HepG2 (cell line): Measurements from ENCODE around the gene BABAM1. TPM values are rescaled to one million over a fixed set of nuclear protein-coding genes. Genes with fewer than 3 reads are reported as not detected.

Source experiments
- AKNA ChIP-seq: sonication (generic); formaldehyde crosslinking; IDR thresholded peaks from 2 replicates; pipeline ENCODE4 v1.4.0; 2020; ENCODE audit warnings: missing genetic modification reagents, borderline replicate concordance
- ARNTL ChIP-seq: sonication (generic); formaldehyde crosslinking; IDR thresholded peaks from 2 replicates; pipeline ENCODE4 v1.4.0; 2020; ENCODE audit warnings: mild to moderate bottlenecking, missing genetic modification reagents
- HNRNPK ChIP-seq: fragments of 200-400 bp; formaldehyde crosslinking; IDR thresholded peaks from 2 replicates; pipeline ENCODE4 v1.6.1; 2018; ENCODE audit warnings: low read length, low read depth, moderate library complexity, mild to moderate bottlenecking; ENCODE audit not compliant: poor library complexity, severe bottlenecking
- MAFG ChIP-seq: sonication (generic); formaldehyde crosslinking; IDR thresholded peaks from 2 replicates; pipeline ENCODE4 v1.5.1; 2020; ENCODE audit warnings: mild to moderate bottlenecking, missing genetic modification reagents
- MAFK ChIP-seq, 2 experiments: IDR thresholded peaks in 1 of 2; conservative IDR thresholded peaks in 1 of 2; 2 replicates each; pipeline ENCODE4 v1.6.1; 2011; ENCODE audit warnings: improper control_type of control experiment in 2 of 2, low read length in 2 of 2
- MXD3 ChIP-seq: IDR thresholded peaks from 2 replicates; pipeline ENCODE4 v1.6.1; 2016; ENCODE audit warnings: mild to moderate bottlenecking, missing biosample characterization, missing genetic modification reagents
- RERE ChIP-seq: IDR thresholded peaks from 2 replicates; pipeline ENCODE4 v1.6.1; 2016; ENCODE audit warnings: low read depth, missing genetic modification reagents, missing compliant biosample characterization
- SALL1 ChIP-seq: sonication (generic); formaldehyde crosslinking; IDR thresholded peaks from 2 replicates; pipeline ENCODE4 v1.8.0; 2022; ENCODE audit warnings: mild to moderate bottlenecking, missing genetic modification reagents
- TRIM22 ChIP-seq: fragments of 450-650 bp; IDR thresholded peaks from 2 replicates; pipeline ENCODE4 v1.6.1; 2017
- ZBTB43 ChIP-seq: sonication (generic); formaldehyde crosslinking; conservative IDR thresholded peaks from 2 replicates; pipeline ENCODE4 v1.4.0; 2020; ENCODE audit warnings: missing genetic modification reagents
- ZNF20 ChIP-seq: sonication (generic); formaldehyde crosslinking; IDR thresholded peaks from 2 replicates; pipeline ENCODE4 v1.4.0; 2020; ENCODE audit warnings: mild to moderate bottlenecking, moderate library complexity, missing genetic modification reagents
- ZNF670 ChIP-seq: sonication (generic); formaldehyde crosslinking; IDR thresholded peaks from 2 replicates; pipeline ENCODE4 v1.8.0; 2022; ENCODE audit warnings: mild to moderate bottlenecking, missing genetic modification reagents, borderline replicate concordance
- polyA plus RNA-seq, 8 experiments: library from polyadenylated mRNA; depleted of rRNA in 3 of 8; stranded (reverse) in 7 of 8; unstranded in 1 of 8; fragments of >200 nt; fragmentation: Illumina TruSeq in 4 of 8; extraction: Trizol in 4 of 8; gene quantifications; 2 replicates each; pipeline versions ENCODE4 v1.2.1 to v1.2.3, GENCODE V29; 2011 to 2016; ENCODE audit warnings: low read depth in 4 of 8, missing spikeins in 1 of 8, mixed read lengths in 1 of 8; ENCODE audit not compliant: insufficient read depth in 1 of 8
- total RNA-seq, 5 experiments: library from RNA; depleted of rRNA; stranded (reverse); fragments of >200 nt; fragmentation: Illumina TruSeq; extraction: Trizol; gene quantifications; 2 replicates each; pipeline ENCODE4 v1.2.3, GENCODE V29; 2016; ENCODE audit warnings: low read depth in 1 of 5

The BABAM1 gene
- total and polyA plus RNA-seq, 2 of the 13 experiments (the other 11 are each of a cell fraction or from before 2014, with no cell fraction given) = 70.0 to 82.0 TPM

- no peak for TF ChIP-seq HNRNPK
- TF ChIP-seq ZNF670 (CRISPR knock-in tag) = no peak
- no peak for TF ChIP-seq TRIM22
- no peak for TF ChIP-seq MAFK (conservative IDR thresholded peaks at IDR 0.05 in 1 of 2, IDR thresholded peaks at IDR 0.05 in 1 of 2; ENCODE audit: low read length in 2 of 2)
- no peak for TF ChIP-seq RERE
- TF ChIP-seq AKNA (CRISPR knock-in tag) = no peak
- no peak for TF ChIP-seq MAFG (CRISPR knock-in tag)
- no peak for TF ChIP-seq ZNF20 (CRISPR knock-in tag)
- TF ChIP-seq ARNTL (CRISPR knock-in tag) = peak; percentile 30; the same call in 1 of the 2 replicates
- TF ChIP-seq SALL1 (CRISPR knock-in tag) = peak; percentile 37; the same call in 1 of the 2 replicates
- no peak for TF ChIP-seq ZBTB43 (CRISPR knock-in tag)
- no peak for TF ChIP-seq MXD3
Observed at GRCh38 chr19:17309198-17309964, 42.1 kb downstream of the BABAM1 start, which contains the start of gene DDA1 (continued).
